Hippocampal formation (tissue), 2 donors: ENCODE results near the gene SERGEF.

Experiments
- DNase-seq, 2 donors: peaks; one replicate each; lab custom pipeline; 2025; lab: John Stamatoyannopoulos, UW

SERGEF gene

GRCh38 chr11:17813391-17814059 lies 199.3 kb downstream of the SERGEF start:
- no peak for DNase-seq

- DNase-seq: no peak
These were observed 200.0 kb downstream of the SERGEF start for GRCh38 chr11:17812865-17813187.

GRCh38 chr11:17812091-17812864 lies 200.6 kb downstream of the SERGEF start:
- DNase-seq: no peak

- DNase-seq: no peak
These were observed 201.5 kb downstream of the SERGEF start for GRCh38 chr11:17811352-17811751.

GRCh38 chr11:17810746-17811145 lies 202.1 kb downstream of the SERGEF start:
- DNase-seq: no peak

- DNase-seq: no peak
These were observed 202.8 kb downstream of the SERGEF start for GRCh38 chr11:17810041-17810440.

- no peak for DNase-seq
These were observed 205.8 kb downstream of the SERGEF start for GRCh38 chr11:17807034-17807433.

- DNase-seq: no peak
These were observed 207.0 kb downstream of the SERGEF start for GRCh38 chr11:17805873-17806272.

GRCh38 chr11:17805043-17805442 lies 207.8 kb downstream of the SERGEF start:
- no peak for DNase-seq

- no peak for DNase-seq
These were observed 209.0 kb downstream of the SERGEF start for GRCh38 chr11:17803754-17804334.

- no peak for DNase-seq
These were observed 210.4 kb downstream of the SERGEF start for GRCh38 chr11:17802491-17802890.

- DNase-seq: no peak
These were observed 211.7 kb downstream of the SERGEF start for GRCh38 chr11:17801166-17801565.

- DNase-seq: no peak
These were observed 213.7 kb downstream of the SERGEF start for GRCh38 chr11:17799147-17799546.

- DNase-seq: no peak
These were observed 214.1 kb downstream of the SERGEF start for GRCh38 chr11:17798716-17799115.

- DNase-seq: no peak
These were observed 214.6 kb downstream of the SERGEF start for GRCh38 chr11:17798253-17798652.

GRCh38 chr11:17796154-17796553 lies 216.7 kb downstream of the SERGEF start:
- no peak for DNase-seq

GRCh38 chr11:17794981-17795380 lies 217.9 kb downstream of the SERGEF start:
- no peak for DNase-seq

- DNase-seq: no peak
These were observed 219.1 kb downstream of the SERGEF start for GRCh38 chr11:17793642-17794170.

GRCh38 chr11:17792161-17792560 lies 220.7 kb downstream of the SERGEF start:
- DNase-seq: no peak

GRCh38 chr11:17791144-17791543 lies 221.7 kb downstream of the SERGEF start:
- no peak for DNase-seq

- no peak for DNase-seq
These were observed 222.4 kb downstream of the SERGEF start for GRCh38 chr11:17790453-17790852.

GRCh38 chr11:17788084-17788483 lies 224.8 kb downstream of the SERGEF start:
- no peak for DNase-seq
